Activated naive CD4-positive, alpha-beta T cell treated with anti-CD3 and anti-CD28 coated beads, Interleukin-2, amount 10 ng/mL, durations not matched to agents 7 days and 5 days (primary cell): ENCODE measurements around the gene SPOP.
A peak's percentile ranks its signal among the peaks of the same experiment; 100 is the strongest.

Experiments
- CTCF ChIA-PET: fragments of 350-600 bp; sonication (Branson Sonifier 250); formaldehyde crosslinking; loops from one replicate; lab custom pipeline; 2021; ENCODE audit warnings: antibody characterized with exemption; lab: Charles Lee
- DNase-seq: peaks from one replicate; pipeline ENCODE4 v3.0.0-alpha.2; 2020
- H3K27ac Mint-ChIP-seq: one replicate; pipeline ENCODE4 v1.8.0; 2021; ENCODE audit warnings: mild to moderate bottlenecking, moderate library complexity, mixed read lengths
- H3K27me3 Mint-ChIP-seq: one replicate; pipeline ENCODE4 v1.8.0; 2021; ENCODE audit warnings: mild to moderate bottlenecking, mixed read lengths
- H3K36me3 Mint-ChIP-seq: one replicate; pipeline ENCODE4 v1.8.0; 2021; ENCODE audit warnings: mixed read lengths
- H3K4me1 Mint-ChIP-seq: one replicate; pipeline ENCODE4 v1.8.0; 2021; ENCODE audit warnings: mixed read lengths
- H3K4me3 Mint-ChIP-seq: one replicate; pipeline ENCODE4 v1.8.0; 2021; ENCODE audit warnings: mild to moderate bottlenecking, moderate library complexity, mixed read lengths
- H3K9me3 Mint-ChIP-seq: one replicate; pipeline ENCODE4 v1.8.0; 2021; ENCODE audit warnings: mixed read lengths

Gene SPOP

DNA sequence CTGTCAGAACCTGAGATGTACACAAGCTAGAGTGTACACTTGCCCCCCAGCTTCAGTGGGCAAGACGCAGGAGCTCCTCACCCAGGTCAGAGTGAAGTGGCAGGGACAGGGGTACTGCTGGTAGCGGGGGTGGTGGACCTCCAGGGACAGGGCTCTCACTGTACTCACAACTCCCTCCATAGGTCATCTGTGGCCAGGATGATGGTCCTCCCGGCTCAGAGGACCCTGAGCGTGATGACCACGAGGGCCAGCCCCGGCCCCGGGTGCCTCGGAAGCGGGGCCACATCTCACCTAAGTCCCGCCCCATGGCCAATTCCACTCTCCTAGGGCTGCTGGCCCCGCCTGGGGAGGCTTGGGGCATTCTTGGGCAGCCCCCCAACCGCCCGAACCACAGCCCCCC, 99.5 kb downstream of the SPOP start:
- H3K27ac Mint-ChIP-seq = no peak overlapping the region
- no peak overlapping the region for H3K4me3 Mint-ChIP-seq
- peaks cover 9% of the 10 kb centered on the region for H3K4me1 Mint-ChIP-seq
- H3K27me3 Mint-ChIP-seq = peaks cover 74% of the 10 kb centered on the region
- no peaks in the 10 kb centered on the region for H3K36me3 Mint-ChIP-seq
- CTCF ChIA-PET = no interaction called here
- DNase-seq = no peak
- H3K9me3 Mint-ChIP-seq = no peaks in the 10 kb centered on the region

GRCh38 chr17:49577963-49578362, 99.9 kb downstream of the SPOP start:
- no peak for DNase-seq
- H3K9me3 Mint-ChIP-seq = no peaks in the 10 kb centered on the region
- no peak overlapping the region for H3K4me3 Mint-ChIP-seq
- peaks cover 9% of the 10 kb centered on the region for H3K4me1 Mint-ChIP-seq
- CTCF ChIA-PET = no interaction called here
- peaks cover 78% of the 10 kb centered on the region for H3K27me3 Mint-ChIP-seq
- H3K36me3 Mint-ChIP-seq = no peaks in the 10 kb centered on the region
- no peak overlapping the region for H3K27ac Mint-ChIP-seq

- peaks cover 9% of the 10 kb centered on the region for H3K4me1 Mint-ChIP-seq
- peaks cover 82% of the 10 kb centered on the region for H3K27me3 Mint-ChIP-seq
- CTCF ChIA-PET = interaction anchor here (0.5 kb wide), 1 partner anchor 205 kb away, joined by 3 read pairs; no protein-coding TSS in a partner anchor
- H3K9me3 Mint-ChIP-seq = no peaks in the 10 kb centered on the region
- H3K4me3 Mint-ChIP-seq = no peak overlapping the region
- no peak overlapping the region for H3K27ac Mint-ChIP-seq
- H3K36me3 Mint-ChIP-seq = no peaks in the 10 kb centered on the region
- DNase-seq = no peak
Measured at GRCh38 chr17:49577650-49577934, 100.3 kb downstream of the SPOP start.

- Mint-ChIP-seq H3K27me3 (peaks cover 87% of the 10 kb centered on the region), H3K4me3 (peak overlapping the region; percentile 38), H3K4me1 (peaks cover 9% of the 10 kb centered on the region), H3K27ac (no peak overlapping the region), H3K36me3 (no peaks in the 10 kb centered on the region), H3K9me3 (no peaks in the 10 kb centered on the region)
- no peak for DNase-seq
- CTCF ChIA-PET = interaction anchor here (0.5 to 13.9 kb wide), 2 partner anchors 128 to 205 kb away, joined by 3 to 377 read pairs; partner anchors contain the start of gene SLC35B1
Measured at GRCh38 chr17:49576917-49577649, 100.8 kb downstream of the SPOP start.

DNA sequence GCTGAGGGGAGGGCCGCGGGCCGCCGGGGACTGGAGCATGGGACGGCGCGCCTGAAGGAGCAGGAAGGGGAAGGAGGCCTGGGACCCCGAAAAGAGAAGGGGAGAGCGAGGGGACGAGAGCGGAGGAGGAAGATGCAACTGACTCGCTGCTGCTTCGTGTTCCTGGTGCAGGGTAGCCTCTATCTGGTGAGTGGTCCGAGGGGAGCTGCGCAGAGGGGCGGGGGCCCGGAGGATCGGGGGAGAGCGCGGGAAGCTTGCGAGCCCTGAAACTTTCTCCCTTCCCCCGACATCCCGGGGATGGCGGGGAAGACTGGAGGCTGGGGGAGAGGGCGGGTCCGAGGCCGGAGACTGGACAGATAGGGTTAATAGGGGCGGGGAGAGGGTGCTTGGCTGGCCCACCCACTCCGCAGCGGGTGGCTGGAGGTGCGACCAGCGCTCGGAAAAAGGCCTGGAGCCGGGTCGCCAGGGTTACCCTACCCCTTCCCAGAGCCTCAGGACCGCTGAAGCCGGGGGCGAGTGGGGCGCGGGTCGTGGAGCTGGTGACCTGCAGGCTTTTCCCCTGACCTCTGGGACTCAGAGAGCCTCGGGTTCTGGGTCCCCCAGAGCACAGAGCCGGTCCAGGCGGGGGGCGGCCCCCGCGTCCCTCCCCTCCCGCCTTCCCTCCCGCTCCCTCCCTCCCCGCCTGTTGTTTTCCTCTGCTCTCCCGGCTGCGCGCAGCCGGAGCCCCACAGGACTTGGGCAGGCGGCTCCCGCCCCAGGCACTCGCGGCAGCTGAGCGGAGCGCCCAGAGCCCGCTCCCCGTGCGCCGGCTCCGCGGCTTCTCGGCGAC, 101.6 kb downstream of the SPOP start:
- Mint-ChIP-seq H3K9me3 (no peaks in the 10 kb centered on the region), H3K27ac (no peak overlapping the region), H3K27me3 (peaks cover 95% of the 10 kb centered on the region), H3K4me1 (peaks cover 10% of the 10 kb centered on the region), H3K4me3 (peak overlapping the region; percentile 62), H3K36me3 (no peaks in the 10 kb centered on the region)
- no peak for DNase-seq
- CTCF ChIA-PET = interaction anchor here (0.6 to 13.9 kb wide), 8 partner anchors 42 to 201 kb away, joined by 3 to 377 read pairs (median 4); partner anchors contain the start of gene SLC35B1

- no peak within 1 kb of the TSS for H3K27ac Mint-ChIP-seq
- H3K27me3 Mint-ChIP-seq = peaks cover 100% of the 10 kb centered on the region
Measured at GRCh38 chr17:49575679-49576087, 102.2 kb downstream of the SPOP start, which contains the start of gene NXPH3. NXPH3 (plus strand) TSS chr17:49575871; CDS start chr17:49576220, 349 bp downstream.

DNA sequence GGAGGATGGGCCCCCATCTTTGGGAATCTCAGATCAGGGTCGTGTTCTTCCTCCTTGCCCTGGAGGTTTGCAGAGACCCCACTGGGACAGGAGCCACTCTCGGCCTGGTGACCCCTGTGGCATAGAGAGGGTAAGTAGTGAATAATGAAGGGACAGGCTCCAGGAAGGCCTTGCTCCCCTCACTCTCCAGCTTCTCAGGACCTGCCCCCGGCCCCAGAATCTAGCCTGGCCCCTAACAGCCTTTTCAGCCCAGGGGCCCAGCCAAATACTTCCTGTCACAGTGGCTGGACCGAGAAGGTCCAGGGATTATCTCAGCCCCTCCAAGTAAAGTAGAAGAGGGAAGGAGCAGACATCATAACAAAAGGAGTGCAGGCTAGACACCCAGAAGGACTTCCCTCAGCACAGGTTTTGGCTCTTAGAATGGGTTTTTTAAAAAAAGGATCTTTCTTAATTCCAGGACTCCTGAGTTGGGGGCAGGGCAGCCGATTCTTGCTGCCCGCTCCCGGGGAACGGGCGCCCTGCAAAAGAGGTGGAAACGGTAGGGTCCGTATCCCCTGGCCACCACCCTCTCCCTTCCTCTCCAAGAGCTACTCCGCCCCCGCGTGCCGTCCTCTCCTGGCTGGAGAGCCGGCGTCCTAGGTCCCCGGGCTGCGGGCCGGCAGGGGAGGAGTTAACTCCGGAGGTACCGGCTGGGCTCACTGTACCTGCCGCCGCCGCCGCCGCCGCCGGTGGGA, 102.8 kb downstream of the SPOP start:
- no peaks in the 10 kb centered on the region for H3K36me3 Mint-ChIP-seq
- peaks cover 100% of the 10 kb centered on the region for H3K27me3 Mint-ChIP-seq
- H3K4me1 Mint-ChIP-seq = peaks cover 20% of the 10 kb centered on the region
- H3K4me3 Mint-ChIP-seq = peak overlapping the region; percentile 51
- H3K9me3 Mint-ChIP-seq = no peaks in the 10 kb centered on the region
- DNase-seq = no peak
- CTCF ChIA-PET = interaction anchor here (0.8 to 13.9 kb wide), 7 partner anchors 17 to 277 kb away, joined by 3 to 377 read pairs (median 5); partner anchors contain the start of gene SLC35B1
- no peak overlapping the region for H3K27ac Mint-ChIP-seq

More at GRCh38 chr17:49575679-49576087, 102.2 kb downstream of the SPOP start, which contains the start of gene NXPH3:
- Mint-ChIP-seq H3K4me3 (peak within 1 kb of the TSS; percentile 62), H3K36me3 (no peaks in the 10 kb centered on the region), H3K9me3 (no peaks in the 10 kb centered on the region), H3K4me1 (peaks cover 16% of the 10 kb centered on the region)
- CTCF ChIA-PET = interaction anchor here (0.6 to 13.9 kb wide), 9 partner anchors 18 to 202 kb away, joined by 3 to 377 read pairs (median 4); partner anchors contain the start of gene SLC35B1
- DNase-seq = peak; percentile 77

DNA sequence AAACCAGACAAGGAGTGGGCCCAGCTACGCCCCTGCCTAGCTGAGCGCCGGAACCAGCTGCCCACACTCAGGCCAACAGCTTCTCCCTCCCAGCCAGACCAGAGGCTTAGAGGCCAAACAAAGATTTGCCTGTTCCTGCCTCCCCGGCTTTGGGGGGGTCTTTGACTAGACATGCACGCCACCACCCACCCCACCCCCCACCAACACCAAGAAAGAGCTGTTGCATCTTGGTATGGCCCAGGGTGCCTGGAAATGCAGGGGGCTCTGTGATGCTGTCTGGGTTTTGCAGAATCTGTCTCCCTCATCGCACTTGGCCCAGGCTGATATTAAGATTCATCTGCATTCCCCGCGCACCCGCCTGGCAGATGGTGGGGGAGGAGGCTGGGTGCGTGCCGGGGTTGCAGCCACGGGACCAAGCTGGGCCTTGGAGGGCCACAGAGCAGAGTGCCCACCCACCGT, 103.5 kb downstream of the SPOP start:
- no peak for DNase-seq
- H3K27me3 Mint-ChIP-seq = peaks cover 94% of the 10 kb centered on the region
- CTCF ChIA-PET = interaction anchor here (1.0 to 13.9 kb wide), 3 partner anchors 115 to 278 kb away, joined by 3 to 377 read pairs (median 6); partner anchors contain the start of gene SLC35B1
- H3K27ac Mint-ChIP-seq = no peak overlapping the region
- no peaks in the 10 kb centered on the region for H3K9me3 Mint-ChIP-seq
- peaks cover 20% of the 10 kb centered on the region for H3K4me1 Mint-ChIP-seq
- H3K4me3 Mint-ChIP-seq = no peak overlapping the region
- H3K36me3 Mint-ChIP-seq = no peaks in the 10 kb centered on the region

- no peak overlapping the region for H3K4me3 Mint-ChIP-seq
- H3K27ac Mint-ChIP-seq = no peak overlapping the region
- H3K27me3 Mint-ChIP-seq = peaks cover 88% of the 10 kb centered on the region
- H3K36me3 Mint-ChIP-seq = no peaks in the 10 kb centered on the region
- CTCF ChIA-PET = interaction anchor here (1.7 to 13.9 kb wide), 2 partner anchors 116 to 131 kb away, joined by 6 to 377 read pairs; partner anchors contain the start of gene SLC35B1
- H3K4me1 Mint-ChIP-seq = peaks cover 20% of the 10 kb centered on the region
- no peak for DNase-seq
- H3K9me3 Mint-ChIP-seq = no peaks in the 10 kb centered on the region
Measured at GRCh38 chr17:49573510-49574322, 104.2 kb downstream of the SPOP start.

DNA sequence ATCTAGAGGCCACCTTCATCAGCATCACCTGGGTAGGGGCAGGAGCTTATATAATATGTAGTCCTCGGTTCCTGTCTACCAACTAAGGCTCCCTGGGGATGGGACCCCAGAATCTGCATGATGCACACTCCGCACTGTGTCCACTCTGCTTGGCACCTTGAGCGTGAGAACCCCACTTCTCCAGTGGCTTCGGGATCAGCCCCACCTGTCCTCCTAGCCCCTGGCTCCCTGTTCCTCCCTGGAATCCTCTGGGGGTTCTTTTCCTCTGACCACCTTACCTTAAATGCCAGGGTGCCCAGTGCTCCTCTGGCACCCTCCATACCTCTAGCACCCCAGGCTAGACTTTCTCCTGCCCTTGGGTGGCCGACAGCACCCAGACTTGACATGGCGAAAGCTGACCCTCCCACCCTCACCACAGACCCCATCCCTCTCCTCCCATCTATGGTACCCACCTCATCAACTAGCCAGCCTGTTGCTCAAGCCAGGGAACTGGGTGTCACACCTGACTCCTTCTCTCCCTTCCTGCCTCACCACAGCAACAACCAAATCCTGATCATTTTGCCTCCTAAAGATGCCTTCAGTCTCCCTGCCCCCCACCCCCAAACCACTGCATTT, 105.0 kb downstream of the SPOP start:
- Mint-ChIP-seq H3K27ac (no peak overlapping the region), H3K9me3 (no peaks in the 10 kb centered on the region), H3K36me3 (no peaks in the 10 kb centered on the region), H3K4me1 (peaks cover 25% of the 10 kb centered on the region), H3K4me3 (no peak overlapping the region), H3K27me3 (peaks cover 83% of the 10 kb centered on the region)
- CTCF ChIA-PET = interaction anchor here (13.9 kb wide), 1 partner anchor 132 kb away, joined by 377 read pairs; the partner anchor contains the start of gene SLC35B1
- DNase-seq = no peak

DNA sequence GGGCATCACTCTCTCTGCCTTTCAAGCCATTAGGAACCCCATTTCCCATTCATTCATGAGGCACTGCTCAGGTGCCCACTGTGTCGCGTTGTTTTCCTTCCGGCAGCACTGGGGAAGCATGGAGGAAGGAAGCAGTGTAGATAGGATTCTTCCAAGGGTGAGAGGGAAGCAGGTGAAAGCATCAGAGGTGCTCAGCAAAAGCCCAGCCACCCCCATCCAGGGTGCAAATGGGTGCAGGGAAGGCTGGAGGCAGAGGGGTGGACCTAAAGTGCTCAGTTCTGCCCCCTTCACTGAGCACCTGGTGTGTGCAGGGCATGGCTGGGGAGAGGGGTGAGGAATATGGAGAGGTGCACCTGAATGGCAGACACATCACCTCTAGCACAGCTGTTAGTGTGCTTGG, 105.7 kb downstream of the SPOP start:
- Mint-ChIP-seq H3K9me3 (no peaks in the 10 kb centered on the region), H3K36me3 (no peaks in the 10 kb centered on the region), H3K27me3 (peaks cover 83% of the 10 kb centered on the region), H3K27ac (no peak overlapping the region), H3K4me3 (no peak overlapping the region), H3K4me1 (peaks cover 26% of the 10 kb centered on the region)
- DNase-seq = no peak
- CTCF ChIA-PET = interaction anchor here (0.6 to 13.9 kb wide), 4 partner anchors 23 to 133 kb away, joined by 3 to 377 read pairs (median 10); partner anchors contain the start of gene SLC35B1

DNA sequence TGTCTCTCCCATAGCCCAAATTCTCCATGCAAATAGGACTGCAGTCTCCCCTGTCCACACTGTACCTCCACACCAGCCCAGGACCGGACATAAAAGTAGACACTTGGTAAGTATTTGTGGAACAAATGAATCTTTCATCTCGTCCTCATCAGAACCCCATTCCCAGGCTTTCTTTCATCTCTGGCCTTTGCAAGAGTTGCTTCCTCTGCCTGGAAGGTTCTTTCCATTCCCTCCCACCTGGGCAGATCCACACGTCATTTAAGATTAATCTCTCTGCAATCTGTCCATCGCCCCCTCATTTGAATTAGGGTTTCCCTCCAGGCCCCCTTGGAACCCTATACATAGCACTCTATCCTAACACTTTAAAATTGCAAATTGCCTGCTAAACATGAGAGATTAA, 106.1 kb downstream of the SPOP start:
- Mint-ChIP-seq H3K36me3 (no peaks in the 10 kb centered on the region), H3K4me3 (no peak overlapping the region), H3K4me1 (peaks cover 22% of the 10 kb centered on the region), H3K27me3 (peaks cover 83% of the 10 kb centered on the region), H3K9me3 (no peaks in the 10 kb centered on the region), H3K27ac (no peak overlapping the region)
- DNase-seq = no peak
- CTCF ChIA-PET = interaction anchor here (0.6 to 13.9 kb wide), 9 partner anchors 23 to 224 kb away, joined by 3 to 377 read pairs (median 3); partner anchors contain the start of gene SLC35B1
